ENCODE measurements around the gene DDX60.
"Not testable (repeated sequence)": the region's sequence is repeated elsewhere in the genome, so short reads cannot be mapped to it uniquely, and the experiment has no call there.

DDX60 gene

DNA sequence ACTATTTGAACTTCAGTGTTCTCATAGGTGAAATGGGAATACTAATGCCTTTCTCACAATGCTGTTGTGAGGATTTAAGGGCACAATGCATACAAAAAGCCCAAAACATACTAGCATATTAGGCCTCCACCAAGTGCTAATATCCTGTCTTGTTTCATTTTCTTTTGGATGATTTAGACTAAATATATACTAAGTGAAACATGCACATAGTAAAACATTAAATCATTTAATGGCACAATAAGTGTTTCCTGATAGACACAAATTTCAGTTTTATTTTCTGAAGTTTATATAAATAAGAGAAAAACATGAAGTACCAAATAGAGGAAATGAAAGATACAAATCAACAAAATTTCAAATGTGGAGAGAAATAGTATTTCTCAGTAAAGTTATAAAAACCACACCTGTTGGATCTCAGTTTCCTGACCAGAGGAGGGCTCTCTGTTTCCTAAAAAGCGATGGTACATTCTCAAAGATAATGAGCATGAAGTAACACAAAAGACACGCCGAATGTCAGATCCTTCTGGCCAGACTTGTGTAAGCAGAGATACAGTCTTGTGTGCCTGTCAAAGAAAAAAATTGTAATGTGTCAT is 25.1 kb downstream of the DDX60 start:
- no peak for DNase-seq

DNA sequence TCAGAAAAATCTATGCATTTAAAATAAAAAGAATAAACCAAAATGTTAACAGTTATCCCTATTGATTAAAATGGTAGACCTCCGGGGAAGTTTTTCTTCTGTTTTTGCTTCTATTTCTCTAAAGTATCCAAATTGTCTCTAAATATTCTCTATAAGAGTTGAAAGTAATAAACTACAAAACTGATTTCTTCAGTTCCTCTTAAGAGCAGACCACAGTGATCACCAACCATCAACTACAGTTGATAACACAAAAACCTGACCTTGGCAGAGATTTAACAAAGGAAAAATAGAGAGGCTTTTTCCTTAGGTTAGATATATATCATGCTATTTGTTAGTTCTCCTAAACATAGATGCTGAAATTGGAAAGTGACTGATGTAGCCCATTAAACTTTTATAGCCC is 27.3 kb downstream of the DDX60 start:
- DNase-seq, result no peak

DNA sequence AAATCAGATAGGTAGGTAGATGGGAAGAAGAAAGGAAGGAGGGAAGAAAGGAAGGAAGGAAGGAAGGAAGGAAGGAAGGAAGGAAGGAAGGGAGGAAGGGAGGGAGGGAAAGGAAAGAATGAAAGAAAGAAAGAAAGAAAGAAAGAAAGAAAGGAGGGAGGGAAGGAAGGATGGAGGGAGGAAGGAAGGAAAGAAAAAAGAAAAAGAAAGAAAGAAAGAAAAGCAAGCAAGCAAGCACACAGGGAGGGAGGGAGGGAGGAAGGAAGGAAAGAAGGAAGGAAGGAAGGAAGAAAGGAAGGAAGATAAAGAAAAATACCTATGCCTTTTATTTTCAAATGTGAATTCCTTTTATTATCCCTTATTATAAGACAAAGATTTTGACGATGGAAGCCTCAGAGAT is 32.7 kb downstream of the DDX60 start:
- DNase-seq, result not testable (repeated sequence)

DNA sequence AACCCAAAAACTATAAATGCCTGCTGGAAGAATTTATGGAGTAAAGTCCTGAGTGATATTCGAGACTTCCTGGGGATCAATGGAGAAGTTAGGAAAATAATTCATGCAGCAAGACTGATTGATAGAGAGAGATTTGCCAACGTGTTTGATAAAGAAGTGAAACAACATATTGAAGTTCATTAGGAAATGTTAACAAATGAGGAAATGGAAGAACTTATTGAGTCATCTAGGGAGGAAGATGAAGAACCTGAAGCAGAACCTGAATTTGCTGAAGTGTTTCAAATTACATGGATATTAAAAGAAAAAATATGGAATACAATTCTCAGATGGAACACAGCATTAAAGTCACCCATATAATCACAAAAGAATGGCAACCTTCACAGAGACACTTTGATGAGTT is 39.0 kb downstream of the DDX60 start:
- no peak for DNase-seq

DNA sequence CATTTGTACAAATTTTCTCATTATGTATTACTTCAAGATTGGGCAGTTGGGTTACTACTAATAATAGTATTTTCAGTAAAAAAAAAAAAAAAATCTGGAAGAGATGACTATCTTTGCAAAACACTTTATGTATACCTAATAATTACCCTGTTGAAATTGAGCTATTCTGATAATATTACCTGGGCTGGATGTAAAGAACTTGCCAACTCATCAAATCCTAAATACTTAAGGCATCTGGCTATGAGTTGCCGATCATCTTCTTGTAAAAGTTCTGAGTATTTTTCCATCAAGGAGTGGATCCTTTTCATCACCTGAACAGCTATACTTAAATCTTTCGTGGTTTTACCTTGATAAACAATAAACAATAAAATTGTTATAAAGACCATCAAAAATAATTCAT is 42.7 kb downstream of the DDX60 start:
- no peak for DNase-seq

DNA sequence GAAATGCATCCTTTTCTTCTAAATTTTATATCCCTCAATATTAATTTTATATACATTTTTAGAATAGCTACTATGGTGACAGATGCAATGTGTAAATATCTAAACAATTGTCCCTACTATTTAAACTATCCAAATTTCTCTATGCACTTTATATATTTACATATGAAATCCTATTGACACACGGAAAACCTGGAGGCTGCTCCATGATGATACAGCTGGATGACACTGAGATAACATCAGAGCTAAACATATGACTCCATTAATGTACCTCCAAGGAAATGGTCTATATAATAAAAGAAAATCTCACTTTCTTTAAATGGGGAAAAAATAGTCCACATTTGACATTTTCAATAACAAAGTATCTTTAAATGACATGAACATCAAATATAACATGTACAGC is 43.7 kb downstream of the DDX60 start:
- DNase-seq, result no peak

DNA sequence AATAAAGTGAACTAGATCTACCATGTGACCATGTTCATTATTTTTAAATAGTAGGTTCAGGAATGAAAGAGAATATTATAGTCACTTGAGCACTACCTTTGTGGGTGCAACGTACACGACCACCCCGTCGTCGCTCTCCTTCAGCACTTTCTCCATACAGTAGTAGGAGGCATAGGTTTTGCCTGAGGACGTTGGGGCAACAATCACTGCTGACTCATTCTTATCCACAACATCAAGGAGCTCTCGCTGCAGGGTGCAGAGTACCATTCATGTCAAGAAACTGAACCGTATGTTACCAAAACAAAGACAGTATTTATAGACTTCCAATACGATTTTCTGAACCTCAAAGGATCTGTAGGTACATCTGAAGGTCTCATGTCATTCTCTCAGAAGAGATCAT is 44.7 kb downstream of the DDX60 start:
- DNase-seq, result no peak

DNA sequence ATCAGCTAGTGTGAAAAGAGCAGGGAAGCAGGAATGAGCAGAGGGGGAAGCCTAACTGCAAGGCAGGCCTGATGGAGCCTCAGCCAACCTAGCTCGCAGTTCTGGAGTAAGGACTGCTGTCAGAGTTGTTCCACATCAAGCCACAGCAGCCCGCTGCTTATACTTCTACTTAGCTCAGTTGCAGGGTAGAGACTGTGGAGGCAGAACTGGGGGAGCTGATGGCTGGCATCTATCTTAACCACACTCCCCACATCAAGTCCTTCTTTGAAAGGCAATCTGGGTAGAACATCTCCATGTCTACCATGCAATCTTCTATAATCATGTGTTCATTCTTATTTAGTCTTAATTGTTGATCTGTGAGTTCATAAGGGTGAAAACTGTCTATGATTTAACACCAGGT is 46.1 kb downstream of the DDX60 start:
- no peak for DNase-seq

DNA sequence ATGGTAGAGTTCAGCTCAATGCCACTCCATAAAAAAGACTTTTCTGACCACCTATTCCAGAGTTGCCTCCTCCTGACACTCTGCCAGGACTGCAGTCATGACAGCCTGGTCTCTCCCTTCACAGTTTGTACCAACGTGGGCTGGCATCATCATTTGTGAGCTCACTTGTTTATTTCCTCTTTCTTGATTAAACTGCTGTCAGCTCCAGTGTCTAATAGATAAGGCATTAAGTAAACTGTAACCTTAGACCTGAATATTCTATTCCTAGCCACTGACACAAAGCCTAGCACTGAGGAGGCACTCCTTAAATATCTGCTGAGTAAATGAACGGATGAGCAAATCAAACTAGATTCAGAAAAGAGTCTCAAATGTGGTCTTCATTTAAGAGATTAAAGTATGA is 48.7 kb downstream of the DDX60 start:
- DNase-seq, result no peak

DNA sequence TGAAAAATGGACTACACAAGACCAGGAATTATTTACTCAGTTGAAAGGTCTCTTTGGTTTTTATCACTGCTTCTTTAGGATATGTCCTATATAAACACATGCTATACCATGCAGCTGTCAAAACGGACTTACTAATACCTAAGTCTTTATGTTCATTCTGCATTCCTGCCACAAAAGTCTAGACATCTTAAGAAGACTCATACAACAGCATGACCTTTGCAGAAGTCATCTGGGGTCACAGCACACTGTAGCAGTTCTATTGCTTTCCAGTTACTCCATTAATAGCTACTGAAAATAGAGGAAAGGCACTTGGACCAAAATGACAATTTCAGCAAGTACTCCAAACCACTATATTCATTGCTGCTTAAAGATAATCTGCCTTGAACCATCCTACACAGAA is 53.2 kb downstream of the DDX60 start:
- no peak for DNase-seq

DNA sequence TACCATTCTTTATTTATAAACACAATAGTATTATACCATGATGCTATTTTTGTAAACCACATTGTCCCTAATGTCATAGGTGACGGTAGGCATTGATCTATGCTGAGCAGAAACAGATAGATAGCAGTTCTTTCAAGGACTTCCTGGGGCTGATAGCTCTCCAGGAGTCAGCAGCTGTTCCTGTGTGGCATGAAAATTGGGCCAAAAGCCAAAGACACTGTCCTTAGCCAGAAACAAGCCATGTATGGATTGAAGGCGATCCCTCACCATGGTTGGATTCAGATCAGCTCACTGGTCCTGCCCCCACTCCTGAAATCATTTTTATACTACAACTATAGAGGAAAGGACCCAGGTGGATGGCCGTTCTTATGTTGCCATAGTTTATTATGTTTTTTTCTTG is 53.6 kb downstream of the DDX60 start:
- DNase-seq, result no peak

DNA sequence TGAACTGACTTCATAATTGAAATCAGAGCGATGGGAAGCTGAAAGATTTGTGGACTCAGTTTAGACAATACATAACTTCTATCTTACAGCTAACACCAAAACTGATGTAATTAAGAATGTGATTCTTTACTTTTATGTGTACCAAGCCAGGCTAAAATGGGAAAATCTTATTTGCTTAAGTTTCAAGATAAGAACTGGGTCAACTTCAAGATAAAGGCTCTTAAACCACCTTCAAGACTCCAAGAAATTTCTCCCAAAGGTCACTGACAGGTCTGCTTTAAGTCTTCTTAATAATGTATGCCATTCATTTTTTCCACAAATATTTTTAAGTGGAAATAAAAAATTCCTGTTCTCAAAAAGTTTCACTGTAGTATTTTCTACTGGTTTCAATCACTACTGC is 55.5 kb downstream of the DDX60 start:
- no peak for DNase-seq

DNA sequence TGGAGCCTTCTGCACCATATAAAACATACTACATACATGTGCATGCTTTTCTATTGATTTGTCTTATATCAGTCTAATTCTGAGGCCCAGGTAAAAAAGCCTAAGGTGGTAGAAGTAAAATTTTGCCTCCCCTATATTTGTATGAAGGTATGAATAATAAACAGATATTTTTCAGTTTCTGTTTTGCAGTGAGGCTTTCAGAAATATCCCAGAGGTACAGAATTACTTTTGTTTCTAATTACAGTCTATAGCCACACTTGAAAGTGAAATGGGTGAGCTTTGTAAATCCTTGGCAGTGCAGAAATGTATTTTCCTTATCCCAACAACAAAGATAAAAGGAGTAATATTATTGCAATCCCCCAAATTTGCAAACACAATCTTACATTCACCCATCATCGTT is 59.5 kb downstream of the DDX60 start:
- DNase-seq, result no peak

DNA sequence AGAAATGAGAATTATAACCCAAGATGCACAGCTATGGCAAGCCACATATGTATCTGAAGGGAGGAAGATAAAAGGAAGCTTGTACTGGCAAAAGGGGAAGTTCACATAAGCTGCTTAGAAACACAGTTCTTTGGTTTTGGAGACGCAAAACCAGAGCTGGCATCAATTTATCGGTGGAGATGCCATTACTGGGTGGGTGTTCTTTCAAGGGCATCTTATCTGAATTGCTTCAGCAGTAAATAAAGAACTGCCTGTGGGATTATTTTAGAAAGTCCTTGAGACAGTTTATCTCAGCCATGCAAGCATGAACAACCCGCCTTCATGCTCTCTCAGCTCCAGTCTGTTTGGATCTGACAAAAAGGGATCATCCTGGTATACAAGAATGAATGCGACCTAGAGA is 60.8 kb downstream of the DDX60 start:
- DNase-seq, result peak; percentile 24 to 32

DNA sequence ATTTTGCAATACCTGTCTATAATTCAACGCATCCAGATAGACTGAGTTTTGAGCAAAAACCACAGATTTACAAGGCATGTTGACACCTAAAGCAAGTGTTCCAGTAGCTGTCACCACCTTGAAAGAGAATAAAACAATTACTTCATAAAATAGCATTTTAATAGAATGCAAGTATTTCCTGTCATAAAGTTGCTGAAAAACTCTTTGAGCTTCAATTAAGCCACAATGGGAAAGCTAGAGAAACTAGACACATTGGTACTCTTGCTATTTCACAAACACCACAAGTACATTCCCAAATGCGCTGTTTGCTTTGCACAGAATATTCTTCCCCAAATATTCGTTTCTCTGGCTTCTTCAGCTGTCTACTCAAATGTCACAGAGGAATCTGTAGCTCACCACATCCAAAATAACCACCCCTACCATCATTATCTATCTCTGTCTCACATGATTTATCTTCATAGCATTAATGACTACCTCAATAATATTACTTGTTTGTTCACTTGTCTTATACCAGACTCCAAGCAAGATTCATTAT is 70.3 kb downstream of the DDX60 start:
- DNase-seq, result no peak

DNA sequence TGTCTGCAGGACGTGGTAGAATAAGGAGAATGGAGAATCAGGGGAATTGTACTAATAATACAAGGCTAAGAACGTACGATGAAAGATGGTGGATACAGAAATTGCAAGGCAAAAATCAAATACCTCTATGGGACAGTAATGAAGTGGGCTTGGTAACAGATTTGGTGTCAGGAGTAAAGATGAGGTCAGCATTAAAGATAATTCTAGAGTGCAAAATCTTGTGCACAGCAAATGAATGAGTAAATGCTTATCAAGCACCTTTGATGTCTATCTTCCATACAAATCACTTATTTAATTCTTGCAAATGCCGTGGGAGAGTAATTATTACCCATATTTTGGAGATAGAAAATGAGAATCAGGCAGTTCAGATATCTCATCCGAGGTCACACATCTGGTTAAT is 70.9 kb downstream of the DDX60 start:
- DNase-seq, result no peak

DNA sequence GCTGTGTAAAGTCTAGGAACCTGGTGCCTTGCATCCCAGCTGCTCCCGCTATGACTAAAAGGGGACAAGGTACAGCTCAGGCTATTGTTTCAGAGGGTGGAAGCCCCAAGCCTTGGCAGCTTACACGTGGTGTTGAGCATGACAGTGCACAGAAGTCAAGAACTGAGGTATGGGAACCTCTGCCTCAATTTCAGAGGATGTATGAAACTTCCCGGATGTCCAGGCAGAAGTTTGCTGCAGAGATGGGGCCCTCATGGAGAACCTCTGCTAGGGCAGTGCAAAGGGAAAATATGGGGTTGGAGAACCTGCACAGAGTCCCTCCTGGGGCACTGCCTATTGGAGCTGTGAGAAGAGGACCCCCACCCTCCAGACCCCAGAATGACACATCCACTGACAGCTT is 76.6 kb downstream of the DDX60 start:
- no peak for DNase-seq

DNA sequence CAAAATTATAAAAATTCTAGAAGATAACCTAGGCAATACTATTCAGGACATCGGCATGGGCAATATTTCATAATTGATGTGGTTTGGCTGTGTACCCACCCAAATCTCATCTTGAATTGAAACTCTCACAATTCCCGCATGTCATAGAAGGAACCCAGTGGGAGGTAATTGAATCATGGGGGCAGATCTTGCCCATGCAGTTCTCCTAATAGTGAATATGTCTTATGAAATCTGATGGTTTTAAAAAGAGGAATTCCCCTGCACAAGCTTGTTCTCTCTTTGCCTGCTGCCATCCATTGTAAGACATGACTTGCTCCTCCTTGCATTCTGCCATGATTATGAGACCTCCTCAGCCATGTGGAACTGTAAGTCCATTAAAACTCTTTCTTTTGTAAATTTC is 77.7 kb downstream of the DDX60 start:
- DNase-seq, result peak in 1 of 2 experiments; percentile 10

DNA sequence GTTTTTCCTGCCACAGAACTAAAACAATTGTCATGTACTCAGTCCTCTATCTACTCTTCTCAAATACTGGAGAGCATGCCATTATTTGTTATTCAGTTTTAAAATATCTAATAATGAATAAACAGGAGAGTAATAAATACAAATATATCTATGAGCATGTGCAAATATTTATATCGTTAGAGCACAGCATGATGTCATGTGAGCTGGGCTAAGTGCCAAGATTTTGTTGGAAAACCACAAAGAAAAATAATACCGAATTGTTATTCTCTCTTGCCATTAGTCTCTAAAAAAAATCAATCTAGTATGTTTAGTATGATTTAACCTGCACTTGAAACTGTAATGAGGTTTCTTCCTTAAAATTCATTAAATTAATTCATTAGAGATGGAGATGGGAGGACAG is 97.3 kb downstream of the DDX60 start:
- DNase-seq, result no peak

DNA sequence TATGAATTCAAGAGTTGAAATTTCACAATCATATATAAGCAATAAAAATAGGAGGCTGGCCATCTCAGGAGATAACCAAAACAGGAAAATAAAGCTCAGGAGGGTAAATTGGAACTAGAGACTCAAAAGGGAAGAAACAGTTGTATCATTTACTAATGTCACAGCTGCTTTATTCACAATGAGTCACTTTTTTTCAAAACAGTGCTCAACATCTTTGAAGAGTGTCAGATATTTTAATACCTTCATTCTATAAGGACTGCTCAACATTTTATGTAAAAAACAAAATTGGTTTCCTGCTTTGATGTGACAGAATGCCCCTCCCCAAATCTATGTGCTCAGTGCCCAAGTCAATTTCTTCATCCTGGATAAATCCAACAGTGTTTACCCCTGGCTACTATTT is 97.7 kb downstream of the DDX60 start:
- DNase-seq, result no peak

DNA sequence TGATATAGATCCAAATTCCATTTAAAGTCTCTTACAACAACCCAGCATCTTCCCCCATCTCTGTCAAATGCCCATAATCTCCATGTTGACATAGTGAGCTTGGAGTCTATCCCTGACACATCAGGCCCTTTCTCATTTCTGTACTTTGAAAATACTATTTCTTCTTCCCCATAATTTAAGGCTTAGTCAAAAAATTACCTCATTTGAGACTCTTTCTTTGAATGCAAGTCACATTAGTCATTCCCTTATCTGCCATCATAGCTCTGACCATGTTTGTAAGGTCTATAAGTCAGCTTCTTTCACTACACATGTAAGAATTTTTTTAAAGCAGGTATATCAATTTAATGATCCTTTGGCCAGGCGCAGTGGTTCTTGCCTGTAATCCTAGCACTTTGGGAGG is 99.9 kb downstream of the DDX60 start:
- DNase-seq, result no peak

DNA sequence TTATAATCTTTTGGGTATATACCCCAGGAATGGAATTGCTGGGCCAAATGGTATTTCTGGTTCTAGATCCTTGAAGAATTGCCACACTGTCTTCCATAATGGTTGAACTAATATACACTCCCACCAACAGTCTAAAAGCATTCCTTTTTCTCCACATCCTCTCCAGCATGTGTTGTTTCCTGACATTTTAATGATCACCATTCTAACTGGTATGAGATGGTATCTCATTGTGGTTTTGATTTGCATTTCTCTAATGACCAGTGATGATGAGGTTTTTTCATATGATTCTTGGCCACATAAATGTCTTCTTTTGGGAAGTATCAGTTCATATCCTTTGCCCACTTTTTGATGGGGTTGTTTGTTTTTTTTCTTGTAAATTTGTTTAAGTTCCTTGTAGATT is 105.0 kb downstream of the DDX60 start:
- not testable (repeated sequence) for DNase-seq

DNA sequence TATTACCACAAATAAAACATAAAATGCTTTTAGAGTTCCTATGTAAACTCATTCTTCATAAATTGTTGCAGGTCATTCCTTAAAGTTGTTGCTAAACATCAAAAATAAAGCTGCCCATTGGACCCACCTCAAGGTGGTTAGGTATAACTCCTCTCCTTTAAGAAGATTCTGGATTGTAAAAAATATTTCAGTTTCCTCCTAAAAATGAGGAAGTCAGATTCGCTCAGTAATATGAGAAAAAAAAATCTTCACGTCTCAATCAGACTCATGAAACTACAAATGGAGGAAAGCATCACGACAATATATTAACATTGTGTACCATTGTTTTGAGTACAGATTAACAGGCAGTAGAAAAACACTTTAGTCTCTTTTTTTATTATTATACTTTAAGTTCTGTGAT is 105.9 kb downstream of the DDX60 start:
- DNase-seq, result no peak

DNA sequence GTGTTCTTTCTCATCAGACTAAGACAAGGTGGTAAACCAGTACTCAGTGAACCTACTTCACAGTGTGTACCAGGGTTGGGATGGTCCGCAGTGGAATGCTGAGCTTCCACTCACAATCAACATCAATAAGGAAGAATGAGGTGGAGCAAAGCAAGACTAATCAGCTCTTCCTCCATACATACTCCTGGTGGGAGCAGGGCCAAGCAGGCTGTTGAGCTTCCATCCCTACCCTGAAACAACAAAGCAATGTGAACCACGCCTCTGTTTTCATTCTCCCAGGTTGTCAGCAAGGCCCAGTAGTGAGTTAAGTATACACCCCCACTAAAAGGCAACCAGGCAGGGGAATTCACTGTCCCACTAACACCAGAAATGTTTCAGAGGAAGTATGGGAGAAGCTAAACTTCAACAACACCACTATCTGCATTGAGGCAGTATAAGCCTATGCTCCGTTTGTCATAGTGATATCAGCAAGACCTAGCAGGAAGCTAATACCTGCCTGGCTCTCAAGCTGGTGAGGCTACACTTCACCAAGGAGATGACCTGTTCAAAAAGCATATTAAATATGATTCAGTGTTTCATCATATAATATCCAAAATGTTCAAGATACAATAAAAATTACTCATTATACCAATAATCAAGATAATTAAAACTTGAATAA is 109.5 kb downstream of the DDX60 start:
- no peak for DNase-seq
